ENCODE data around the gene TSHZ2. TPM values are rescaled to one million over a fixed set of nuclear protein-coding genes. Genes with fewer than 3 reads are reported as not detected.

TSHZ2 gene
- total RNA-seq, 1 donor: 3.6 TPM

GRCh38 chr20:53216856-53217576 is 244.9 kb downstream of the TSHZ2 start:
- Histone ChIP-seq H3K4me3 (ENCODE audit: insufficient read depth, low read length) (no peak overlapping the region), H3K4me2 (ENCODE audit: insufficient read depth, low read length) (no peak overlapping the region), H3K27me3 (ENCODE audit: insufficient read depth, low read length) (no peaks in the 10 kb centered on the region), H2AFZ (ENCODE audit: low read length) (no peak overlapping the region), H3K36me3 (ENCODE audit: insufficient read depth, low read length) (no peaks in the 10 kb centered on the region), H3K4me1 (ENCODE audit: insufficient read depth, low read length) (no peaks in the 10 kb centered on the region), H4K20me1 (ENCODE audit: insufficient read depth, low read length) (no peaks in the 10 kb centered on the region), H3K79me2 (ENCODE audit: insufficient read depth, low read length) (no peaks in the 10 kb centered on the region), H3K9me3 (ENCODE audit: low read depth, low read length) (no peaks in the 10 kb centered on the region), H3K27ac (ENCODE audit: low read depth, low read length) (no peak overlapping the region)
- peak; percentile 63 for TF ChIP-seq CTCF (IDR thresholded peaks at IDR 0.05; ENCODE audit: extremely low read depth, low read depth, low read length)
- no peak for DNase-seq (ENCODE audit: insufficient read length, low spot score, missing footprints)

GRCh38 chr20:53220482-53221307 is 248.5 kb downstream of the TSHZ2 start:
- no peak overlapping the region for H3K4me3 ChIP-seq (ENCODE audit: insufficient read depth, low read length)
- DNase-seq (ENCODE audit: insufficient read length, low spot score, missing footprints): no peak
- TF ChIP-seq CTCF (IDR thresholded peaks at IDR 0.05; ENCODE audit: extremely low read depth, low read depth, low read length): no peak
- no peak overlapping the region for H2AFZ ChIP-seq (ENCODE audit: low read length)
- H3K27ac ChIP-seq (ENCODE audit: low read depth, low read length): no peak overlapping the region
- H4K20me1 ChIP-seq (ENCODE audit: insufficient read depth, low read length): no peaks in the 10 kb centered on the region
- H3K36me3 ChIP-seq (ENCODE audit: insufficient read depth, low read length): no peaks in the 10 kb centered on the region
- H3K4me1 ChIP-seq (ENCODE audit: insufficient read depth, low read length): no peaks in the 10 kb centered on the region
- no peak overlapping the region for H3K4me2 ChIP-seq (ENCODE audit: insufficient read depth, low read length)
- H3K9me3 ChIP-seq (ENCODE audit: low read depth, low read length): no peaks in the 10 kb centered on the region
- H3K27me3 ChIP-seq (ENCODE audit: insufficient read depth, low read length): no peaks in the 10 kb centered on the region
- H3K79me2 ChIP-seq (ENCODE audit: insufficient read depth, low read length): no peaks in the 10 kb centered on the region

GRCh38 chr20:53221731-53222130 is 249.6 kb downstream of the TSHZ2 start:
- no peak for TF ChIP-seq CTCF (IDR thresholded peaks at IDR 0.05; ENCODE audit: extremely low read depth, low read depth, low read length)
- Histone ChIP-seq H3K36me3 (ENCODE audit: insufficient read depth, low read length) (no peaks in the 10 kb centered on the region), H3K4me2 (ENCODE audit: insufficient read depth, low read length) (no peak overlapping the region)

GRCh38 chr20:53222416-53222815 is 250.3 kb downstream of the TSHZ2 start:
- Histone ChIP-seq H3K27me3 (ENCODE audit: insufficient read depth, low read length) (no peaks in the 10 kb centered on the region), H3K79me2 (ENCODE audit: insufficient read depth, low read length) (no peaks in the 10 kb centered on the region), H3K4me2 (ENCODE audit: insufficient read depth, low read length) (no peak overlapping the region), H3K27ac (ENCODE audit: low read depth, low read length) (no peak overlapping the region), H3K36me3 (ENCODE audit: insufficient read depth, low read length) (no peaks in the 10 kb centered on the region), H2AFZ (ENCODE audit: low read length) (no peak overlapping the region), H3K4me3 (ENCODE audit: insufficient read depth, low read length) (no peak overlapping the region), H3K9me3 (ENCODE audit: low read depth, low read length) (no peaks in the 10 kb centered on the region), H3K4me1 (ENCODE audit: insufficient read depth, low read length) (no peaks in the 10 kb centered on the region), H4K20me1 (ENCODE audit: insufficient read depth, low read length) (no peaks in the 10 kb centered on the region)
- no peak for DNase-seq (ENCODE audit: insufficient read length, low spot score, missing footprints)
- TF ChIP-seq CTCF (IDR thresholded peaks at IDR 0.05; ENCODE audit: extremely low read depth, low read depth, low read length): no peak

More at GRCh38 chr20:53221731-53222130, 249.6 kb downstream of the TSHZ2 start:
- Histone ChIP-seq H3K4me3 (ENCODE audit: insufficient read depth, low read length) (no peak overlapping the region), H3K27me3 (ENCODE audit: insufficient read depth, low read length) (no peaks in the 10 kb centered on the region), H2AFZ (ENCODE audit: low read length) (no peak overlapping the region), H3K27ac (ENCODE audit: low read depth, low read length) (no peak overlapping the region), H3K9me3 (ENCODE audit: low read depth, low read length) (no peaks in the 10 kb centered on the region), H3K4me1 (ENCODE audit: insufficient read depth, low read length) (no peaks in the 10 kb centered on the region), H4K20me1 (ENCODE audit: insufficient read depth, low read length) (no peaks in the 10 kb centered on the region), H3K79me2 (ENCODE audit: insufficient read depth, low read length) (no peaks in the 10 kb centered on the region)
- DNase-seq (ENCODE audit: insufficient read length, low spot score, missing footprints): no peak
